ENCODE data around the gene NFKBIB. TPM values are rescaled to one million over a fixed set of nuclear protein-coding genes. Genes with fewer than 3 reads are reported as not detected.

NFKBIB gene
- total and polyA plus RNA-seq, 2 donors (not counting 3 experiments of a cell fraction or from before 2014, with no cell fraction given), result 25.0 to 30.8 TPM

DNA sequence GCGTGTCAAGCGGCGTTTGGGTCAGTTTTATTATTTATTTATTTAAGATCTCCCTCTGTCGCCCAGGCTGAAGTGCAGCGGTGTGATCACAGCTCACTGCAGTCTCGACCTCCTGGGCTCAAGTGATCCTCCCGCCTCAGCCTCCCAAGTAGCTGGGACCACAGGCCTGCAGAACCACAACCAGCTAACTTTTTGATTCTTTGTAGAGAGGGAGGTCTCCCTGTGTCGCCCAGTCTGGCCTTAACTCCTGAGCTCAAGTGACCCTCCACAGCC, 31.7 kb downstream of the NFKBIB start:
- H4K20me1 ChIP-seq (replicated peaks; ENCODE audit: control insufficient read depth, extremely low read depth, insufficient read depth, low read length), result no peaks in the 10 kb centered on the region
- no peak for TF ChIP-seq FOS (IDR thresholded peaks at IDR 0.05; ENCODE audit: borderline replicate concordance, insufficient read depth, low read length)
- TF ChIP-seq GATA2 (IDR thresholded peaks at IDR 0.05; ENCODE audit: insufficient read depth, insufficient read length, low read depth, low read length), result no peak
- TF ChIP-seq POLR2AphosphoS5 (IDR thresholded peaks at IDR 0.05; ENCODE audit: insufficient read depth, low read depth, low read length), result no peak
- TF ChIP-seq MAX (IDR thresholded peaks at IDR 0.05; ENCODE audit: insufficient read depth, insufficient read length), result no peak
- TF ChIP-seq MYC (IDR thresholded peaks at IDR 0.05; ENCODE audit: low read depth, low read length), result no peak
- TF ChIP-seq POLR2A (IDR thresholded peaks at IDR 0.05; ENCODE audit: low read depth, low read length), result no peak
- no peak for TF ChIP-seq EZH2 (IDR thresholded peaks at IDR 0.05; ENCODE audit: borderline replicate concordance, low read depth, low read length, severe bottlenecking)
- TF ChIP-seq CTCF (IDR thresholded peaks at IDR 0.05; ENCODE audit: extremely low read depth in 1 of 2, insufficient read depth in 1 of 2, low read depth in 1 of 2, low read length in 2 of 2), result no peak
- no peak for TF ChIP-seq JUN (IDR thresholded peaks at IDR 0.05; ENCODE audit: borderline replicate concordance, insufficient read depth, insufficient read length, low read depth)
- POLR2A ChIA-PET, result no interaction called here
- H3K4me1 ChIP-seq (ENCODE audit: control insufficient read depth, extremely low read depth, insufficient read depth, low read length), result peaks cover 14% of the 10 kb centered on the region
- H3K9me1 ChIP-seq (replicated peaks; ENCODE audit: control insufficient read depth, extremely low read depth, insufficient read depth, low read length), result no peaks in the 10 kb centered on the region
- peak overlapping the region; percentile 69 for H3K27ac ChIP-seq (ENCODE audit: insufficient read depth, low read depth, low read length)
- CTCF ChIA-PET, result interaction anchor here (1.8 to 3.4 kb wide), 5 partner anchors 8 to 528 kb away, joined by 8 to 29 read pairs (median 15); partner anchors contain the start of gene FAM98C
- peaks cover 22% of the 10 kb centered on the region for H3K79me2 ChIP-seq (ENCODE audit: control insufficient read depth, insufficient read depth, low read length)
- H3K9me3 ChIP-seq (replicated peaks; ENCODE audit: control insufficient read depth, insufficient read depth, low read length), result no peaks in the 10 kb centered on the region
- peak; percentile 55 for FAIRE-seq
- intact Hi-C loops (cut with micrococcal nuclease) (loop anchor here (2.0 kb wide), 1 partner anchor 295 kb away; no protein-coding TSS in a partner anchor), dilution Hi-C loops (cut with MboI; ENCODE audit: extremely low pct_ligation_motif_present, low sequenced_read_pairs) (no loop called here)
- H2AFZ ChIP-seq (ENCODE audit: low read depth, low read length), result no peak overlapping the region
- DNase-seq (ENCODE audit: low read depth, low spot score), result no peak
- peak overlapping the region; percentile 50 to 78 (median 58) for H3K4me3 ChIP-seq (replicated peaks in 1 of 3; ENCODE audit: insufficient read depth in 1 of 3, low read depth in 1 of 3, low read length in 3 of 3)
- no peaks in the 10 kb centered on the region for H3K27me3 ChIP-seq (ENCODE audit: control insufficient read depth in 2 of 2, insufficient read depth in 2 of 2, low read length in 2 of 2)
- H3K4me2 ChIP-seq (ENCODE audit: insufficient read depth, low read length), result peak overlapping the region; percentile 74
- BruUV-seq (replicated peaks), result no TSS peak
- H3K9ac ChIP-seq (replicated peaks; ENCODE audit: extremely low read depth, insufficient read depth, low read length), result peak overlapping the region; percentile 86
- peaks cover 0 to 5% of the 10 kb centered on the region in 2 experiments for H3K36me3 ChIP-seq (ENCODE audit: control insufficient read depth in 2 of 2, extremely low read depth in 1 of 2, insufficient read depth in 2 of 2, low read length in 2 of 2)

All from endothelial cell of umbilical vein (primary cell).